CD4-positive, alpha-beta T cell (primary cell): ENCODE results near the gene IGLON5. TPM values are rescaled to one million over a fixed set of nuclear protein-coding genes. Genes with fewer than 3 reads are reported as not detected.

ENCODE experiments used
- ATAC-seq: fragments of 200-7000 bp; cut with Tn5 transposase; one replicate; pipeline ENCODE4 v1.10.0; 2022; ENCODE audit warnings: mild to moderate bottlenecking; ENCODE audit not compliant: poor library complexity
- CTCF ChIA-PET: fragments of 350-600 bp; sonication (Branson Sonifier 250); formaldehyde crosslinking; loops from one replicate; lab custom pipeline; 2021; ENCODE audit warnings: antibody characterized with exemption, inconsistent platforms; lab: Charles Lee
- POLR2A ChIA-PET: fragments of 350-600 bp; sonication (Branson Sonifier 250); formaldehyde crosslinking; loops from one replicate; lab custom pipeline; 2021; ENCODE audit warnings: antibody characterized with exemption, inconsistent platforms; lab: Charles Lee
- DNase-seq, 14 experiments: peaks; one replicate each; pipeline ENCODE4 v3.0.0-alpha.2; 2013 to 2020; ENCODE audit warnings: mixed read lengths in 2 of 14
- H3K27ac ChIP-seq, 2 donors: one replicate each; pipeline versions ENCODE4 v1.5.1 to v1.7.0; 2013; ENCODE audit warnings: low read length in 2 of 2, low read depth in 1 of 2, mild to moderate bottlenecking in 1 of 2
- H3K27me3 ChIP-seq, 2 experiments: 1 replicate in 1 of 2; 2 replicates in 1 of 2; pipeline versions ENCODE4 v1.6.1 to v1.7.0; 2013; ENCODE audit warnings: low read length in 2 of 2, control low read depth in 1 of 2, mild to moderate bottlenecking in 1 of 2, moderate library complexity in 1 of 2; ENCODE audit not compliant: insufficient read depth in 2 of 2, control insufficient read depth in 1 of 2
- H3K36me3 ChIP-seq: one replicate; pipeline ENCODE4 v1.6.1; 2013; ENCODE audit warnings: low read length, control low read depth; ENCODE audit not compliant: insufficient read depth
- H3K4me1 ChIP-seq: one replicate; pipeline ENCODE4 v1.6.1; 2013; ENCODE audit warnings: low read length, control low read depth; ENCODE audit not compliant: insufficient read depth
- H3K4me3 ChIP-seq: one replicate; pipeline ENCODE4 v1.5.1; 2013; ENCODE audit warnings: mild to moderate bottlenecking, low read length, moderate library complexity
- H3K9me3 ChIP-seq, 2 experiments: 1 replicate in 1 of 2; 2 replicates in 1 of 2; pipeline versions ENCODE4 v1.6.1 to v1.7.0; 2013; ENCODE audit warnings: low read length in 2 of 2, mild to moderate bottlenecking in 2 of 2, control low read depth in 1 of 2, moderate library complexity in 1 of 2; ENCODE audit not compliant: control insufficient read depth in 1 of 2, insufficient read depth in 1 of 2
- H3K27ac Mint-ChIP-seq: one replicate; pipeline ENCODE4 v1.8.0; 2020; ENCODE audit warnings: mixed read lengths
- H3K27me3 Mint-ChIP-seq: one replicate; pipeline ENCODE4 v1.8.0; 2021; ENCODE audit warnings: mixed read lengths
- H3K36me3 Mint-ChIP-seq: one replicate; pipeline ENCODE4 v1.8.0; 2021; ENCODE audit warnings: low read depth, mixed read lengths
- H3K4me1 Mint-ChIP-seq: one replicate; pipeline ENCODE4 v1.8.0; 2021; ENCODE audit warnings: low read depth, mixed read lengths
- H3K4me3 Mint-ChIP-seq: one replicate; pipeline ENCODE4 v1.8.0; 2020; ENCODE audit warnings: mild to moderate bottlenecking, mixed read lengths
- H3K9me3 Mint-ChIP-seq: one replicate; pipeline ENCODE4 v1.8.0; 2020; ENCODE audit warnings: mixed read lengths
- intact Hi-C, 2 experiments: fragments of 100-400 bp; cut with DNase I in 1 of 2; cut with micrococcal nuclease in 1 of 2; formaldehyde crosslinking; loops; one replicate each; pipeline versions ENCODE4 v1.15.1 to v1.9.0; 2023 to 2025; cut with DNase I, micrococcal nuclease
- total RNA-seq, 174 experiments: library from RNA in 2 of 174; stranded (reverse) in 2 of 174; gene quantifications; one replicate each; pipeline ENCODE4 v1.2.3 and lab custom pipeline; 2021 to 2026
- TF ChIP-seq, protein P1 (sequence below): fragments of 200-600 bp; IDR thresholded peaks from one replicate; pipeline ENCODE4 v1.8.0; 2022; ENCODE audit warnings: antibody characterized with exemption, mild to moderate bottlenecking

The IGLON5 gene
- total RNA-seq, 2 experiments from 2014 or later, result not detected

DNA sequence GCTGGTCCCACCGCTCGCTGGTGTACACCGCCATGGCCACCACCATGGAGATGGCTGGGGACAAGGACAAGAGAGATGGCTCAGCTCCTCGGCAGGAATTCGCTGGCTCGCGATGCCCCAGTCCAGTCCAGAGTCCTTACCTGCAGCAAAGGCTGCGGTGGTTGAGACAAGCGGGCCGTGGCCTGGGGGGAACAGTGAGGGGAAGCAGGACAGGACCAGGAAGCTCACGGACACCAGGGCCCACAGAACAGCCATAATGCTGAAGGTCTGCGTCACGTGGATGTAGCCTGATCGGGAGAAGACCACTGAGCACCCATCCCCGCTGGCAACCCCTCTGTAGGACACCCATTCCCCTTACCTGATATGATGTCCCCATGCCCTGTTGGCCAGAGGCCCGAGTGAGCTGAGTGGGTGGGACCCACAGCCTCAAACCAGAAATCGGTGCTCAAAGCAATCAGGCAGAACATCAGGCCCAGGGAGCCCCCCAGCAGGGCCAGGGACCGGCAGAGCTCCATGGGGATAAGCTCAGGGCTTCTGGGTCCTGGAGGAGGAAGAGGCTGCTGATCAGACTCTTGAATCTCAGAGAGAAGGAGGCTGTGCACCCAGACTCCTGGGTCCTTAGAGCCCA lies 60.7 kb downstream of the IGLON5 start:
- Mint-ChIP-seq H3K4me3 (no peak overlapping the region), H3K9me3 (no peaks in the 10 kb centered on the region), H3K4me1 (peaks cover 76% of the 10 kb centered on the region), H3K27me3 (no peaks in the 10 kb centered on the region), H3K27ac (peak overlapping the region; percentile 84), H3K36me3 (no peaks in the 10 kb centered on the region)
- TF ChIP-seq, protein P1, sequence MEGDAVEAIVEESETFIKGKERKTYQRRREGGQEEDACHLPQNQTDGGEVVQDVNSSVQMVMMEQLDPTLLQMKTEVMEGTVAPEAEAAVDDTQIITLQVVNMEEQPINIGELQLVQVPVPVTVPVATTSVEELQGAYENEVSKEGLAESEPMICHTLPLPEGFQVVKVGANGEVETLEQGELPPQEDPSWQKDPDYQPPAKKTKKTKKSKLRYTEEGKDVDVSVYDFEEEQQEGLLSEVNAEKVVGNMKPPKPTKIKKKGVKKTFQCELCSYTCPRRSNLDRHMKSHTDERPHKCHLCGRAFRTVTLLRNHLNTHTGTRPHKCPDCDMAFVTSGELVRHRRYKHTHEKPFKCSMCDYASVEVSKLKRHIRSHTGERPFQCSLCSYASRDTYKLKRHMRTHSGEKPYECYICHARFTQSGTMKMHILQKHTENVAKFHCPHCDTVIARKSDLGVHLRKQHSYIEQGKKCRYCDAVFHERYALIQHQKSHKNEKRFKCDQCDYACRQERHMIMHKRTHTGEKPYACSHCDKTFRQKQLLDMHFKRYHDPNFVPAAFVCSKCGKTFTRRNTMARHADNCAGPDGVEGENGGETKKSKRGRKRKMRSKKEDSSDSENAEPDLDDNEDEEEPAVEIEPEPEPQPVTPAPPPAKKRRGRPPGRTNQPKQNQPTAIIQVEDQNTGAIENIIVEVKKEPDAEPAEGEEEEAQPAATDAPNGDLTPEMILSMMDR, result no peak
- Histone ChIP-seq H3K9me3 (peaks cover 0 to 7% of the 10 kb centered on the region in 2 experiments), H3K36me3 (no peaks in the 10 kb centered on the region), H3K4me3 (peak overlapping the region; percentile 45), H3K4me1 (peaks cover 78% of the 10 kb centered on the region), H3K27me3 (no peaks in the 10 kb centered on the region), H3K27ac (peak overlapping the region in 1 of 2 donors; percentile 62)
- DNase-seq (no peak), ATAC-seq (no peak)
- intact Hi-C loops, result no loop called here
- ChIA-PET POLR2A (no interaction called here), CTCF (no interaction called here)

- Histone ChIP-seq H3K4me1 (peaks cover 72% of the 10 kb centered on the region), H3K9me3 (peaks cover 0 to 7% of the 10 kb centered on the region in 2 experiments), H3K4me3 (peak within 1 kb of the TSS; percentile 45), H3K27me3 (no peaks in the 10 kb centered on the region), H3K27ac (peak within 1 kb of the TSS; percentile 41 to 62), H3K36me3 (no peaks in the 10 kb centered on the region)
- Mint-ChIP-seq H3K4me1 (peaks cover 69% of the 10 kb centered on the region), H3K27me3 (no peaks in the 10 kb centered on the region), H3K4me3 (peak within 1 kb of the TSS; percentile 49), H3K27ac (peak within 1 kb of the TSS; percentile 84), H3K9me3 (no peaks in the 10 kb centered on the region), H3K36me3 (no peaks in the 10 kb centered on the region)
- intact Hi-C loops, result no loop called here
- ATAC-seq (peak; percentile 48), DNase-seq (peak in 10 of 14 experiments; percentile 25 to 92 (median 42))
- ChIA-PET POLR2A (no interaction called here), CTCF (no interaction called here)
- TF ChIP-seq, protein P1, result no peak
These were observed 61.4 kb downstream of the IGLON5 start, which contains the start of gene NKG7 for GRCh38 chr19:51372649-51373504. NKG7 (minus strand) TSS chr19:51372654; CDS start chr19:51372535, 119 bp downstream.

GRCh38 chr19:51375504-51376221 lies 64.2 kb downstream of the IGLON5 start:
- peak in 5 of 14 experiments; percentile 5 to 70 (median 65) for DNase-seq
- Histone ChIP-seq H3K4me3 (no peak overlapping the region), H3K36me3 (no peaks in the 10 kb centered on the region), H3K27me3 (no peaks in the 10 kb centered on the region), H3K27ac (peak overlapping the region in 1 of 2 donors; percentile 15), H3K4me1 (peaks cover 59% of the 10 kb centered on the region), H3K9me3 (peaks cover 0 to 11% of the 10 kb centered on the region in 2 experiments)
- Mint-ChIP-seq H3K4me3 (peak overlapping the region; percentile 11), H3K27ac (peak overlapping the region; percentile 2), H3K9me3 (peaks cover 3% of the 10 kb centered on the region), H3K27me3 (no peaks in the 10 kb centered on the region), H3K4me1 (peaks cover 58% of the 10 kb centered on the region), H3K36me3 (no peaks in the 10 kb centered on the region)
- ChIA-PET CTCF (interaction anchor here (1.5 kb wide), 1 partner anchor 32 kb away, joined by 3 read pairs; no protein-coding TSS in a partner anchor), POLR2A (interaction anchor here (1.1 kb wide), 1 partner anchor 21 kb away, joined by 3 read pairs; no protein-coding TSS in a partner anchor)
- intact Hi-C loops, result no loop called here
- TF ChIP-seq, protein P1, result no peak
- ATAC-seq, result no peak
